ENCODE data around the gene PRPF40A.

- TF ChIP-seq POLR2A (IDR thresholded peaks at IDR 0.05) (no peak), CTCF (IDR thresholded peaks at IDR 0.05) (no peak)
Measured at GRCh38 chr2:152766928-152767327, 49.7 kb upstream of the PRPF40A start.

Measured in heart left ventricle (tissue), 13 donors.